ENCODE data around the gene TMC7.

TMC7 gene

DNA sequence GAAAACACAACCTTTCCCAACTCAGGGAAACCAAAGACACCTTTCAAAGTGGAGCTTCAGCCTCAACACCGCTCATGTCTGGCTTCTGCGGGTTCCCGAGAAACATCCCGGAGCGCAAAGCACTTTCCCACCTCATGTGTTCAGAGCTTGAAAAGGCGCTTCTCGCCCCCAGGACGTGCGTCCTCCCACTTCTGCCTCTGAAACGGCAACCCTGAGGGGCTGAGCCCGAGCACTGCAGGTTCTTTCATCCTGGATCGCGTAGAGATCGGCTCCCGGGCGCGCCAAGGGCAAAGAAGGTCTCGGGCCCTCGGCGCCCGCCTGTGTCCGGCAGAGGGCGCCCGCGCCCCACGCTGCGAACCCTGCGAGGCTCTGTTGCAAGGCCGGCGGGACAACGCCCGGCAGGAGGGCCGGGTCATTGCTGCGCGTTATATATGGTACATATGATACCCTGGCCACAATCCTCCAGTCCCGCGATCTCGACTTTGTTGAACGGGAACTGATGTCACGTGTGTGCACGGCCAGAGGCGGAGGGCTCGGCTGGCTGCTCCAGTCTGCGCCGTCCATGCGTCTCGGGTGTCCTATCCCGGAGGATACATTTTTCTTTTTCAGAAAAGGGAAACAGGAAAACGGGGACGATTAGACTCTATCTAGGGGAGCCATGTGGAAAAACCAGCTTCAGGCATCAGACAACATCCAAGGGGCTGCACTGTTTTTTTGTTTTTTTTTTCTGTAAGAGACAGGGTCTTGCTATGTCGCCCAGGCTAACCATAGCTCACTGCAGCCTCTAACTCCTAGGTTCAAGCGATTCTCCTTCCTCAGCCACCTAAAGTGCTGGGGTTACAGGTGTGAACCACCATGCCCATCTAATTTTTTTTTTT is 102.8 kb downstream of the TMC7 start:
- Histone ChIP-seq H3K9me3 (ENCODE audit: low read depth, low read length) (no peaks in the 10 kb centered on the region), H3K27ac (no peak overlapping the region), H3K36me3 (ENCODE audit: insufficient read depth, low read length) (peaks cover 2% of the 10 kb centered on the region), H3K4me3 (peak overlapping the region; percentile 60), H3K9ac (ENCODE audit: insufficient read length) (no peak overlapping the region)
- TF ChIP-seq POLR2AphosphoS5 (IDR thresholded peaks at IDR 0.05; ENCODE audit: borderline replicate concordance, low read depth, low read length) = no peak
- no peak for DNase-seq (ENCODE audit: low read depth, low spot score)

DNA sequence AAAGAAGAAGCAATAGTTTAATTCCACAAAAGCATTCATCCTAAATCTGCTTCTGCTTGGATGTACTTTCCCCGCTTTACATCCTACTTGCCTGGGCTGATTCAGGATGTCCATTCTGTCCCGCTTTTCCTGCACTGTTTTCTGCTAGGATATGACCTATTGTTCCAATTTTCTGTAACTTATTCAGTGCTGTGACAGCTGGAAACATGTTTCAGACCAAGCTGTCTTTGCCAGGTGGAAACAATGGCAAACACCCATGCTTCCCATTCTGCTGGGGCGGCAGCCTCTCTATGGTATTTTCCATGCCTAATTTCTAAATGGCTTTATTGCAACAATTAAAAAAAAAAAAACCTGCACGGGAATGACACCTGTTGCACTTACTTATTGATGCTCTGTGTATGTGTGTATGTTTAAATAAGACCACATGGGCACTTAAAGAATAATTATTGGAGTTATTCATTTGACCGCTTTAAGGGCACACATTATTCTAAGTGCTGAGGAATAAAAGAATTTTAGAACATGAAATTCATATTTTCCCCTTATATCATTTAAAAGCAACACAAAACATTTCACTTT is 104.7 kb downstream of the TMC7 start:
- Histone ChIP-seq H3K27ac (no peak overlapping the region), H3K9me3 (ENCODE audit: low read depth, low read length) (no peaks in the 10 kb centered on the region), H3K4me3 (no peak overlapping the region), H3K36me3 (ENCODE audit: insufficient read depth, low read length) (no peaks in the 10 kb centered on the region), H3K9ac (ENCODE audit: insufficient read length) (no peak overlapping the region)
- TF ChIP-seq EZH2 (IDR thresholded peaks at IDR 0.05) = no peak
- no peak for TF ChIP-seq FOXP2 (optimal IDR thresholded peaks at IDR 0.05; ENCODE audit: control extremely low read depth, extremely low read length, insufficient read depth)
- no peak for TF ChIP-seq POLR2AphosphoS5 (IDR thresholded peaks at IDR 0.05; ENCODE audit: borderline replicate concordance, low read depth, low read length)
- DNase-seq (ENCODE audit: low read depth, low spot score) = no peak

DNA sequence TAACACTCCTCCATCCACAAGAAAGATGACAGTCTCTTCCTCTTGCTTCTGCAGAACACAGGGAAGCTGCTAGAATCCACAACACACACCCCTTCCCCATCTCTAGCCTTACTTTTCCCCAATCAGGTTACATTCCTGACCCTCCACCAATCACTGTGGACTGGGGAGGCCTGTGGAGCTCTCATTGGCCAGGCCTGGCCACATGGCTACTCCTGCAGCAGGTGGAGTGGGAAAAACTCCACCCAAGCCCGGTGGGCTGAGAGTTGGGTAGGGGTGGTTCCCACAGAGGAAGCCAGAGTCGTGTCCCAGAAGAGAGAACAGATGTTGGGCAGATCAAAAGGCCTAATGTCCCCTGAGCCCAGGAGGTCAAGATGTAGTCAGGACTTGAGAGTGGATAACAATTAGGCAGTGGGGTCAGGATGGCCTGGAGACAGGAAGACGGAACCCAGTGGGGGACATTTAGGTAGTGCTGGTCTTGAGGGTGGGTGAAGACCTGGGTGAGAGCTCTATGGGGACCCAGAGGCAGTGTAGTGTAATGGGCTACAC is 105.7 kb downstream of the TMC7 start:
- Histone ChIP-seq H3K4me3 (no peak overlapping the region), H3K9me3 (ENCODE audit: low read depth, low read length) (no peaks in the 10 kb centered on the region), H3K27ac (no peak overlapping the region), H3K9ac (ENCODE audit: insufficient read length) (no peak overlapping the region), H3K36me3 (ENCODE audit: insufficient read depth, low read length) (no peaks in the 10 kb centered on the region)
- no peak for DNase-seq (ENCODE audit: low read depth, low spot score)
- TF ChIP-seq FOXP2 (optimal IDR thresholded peaks at IDR 0.05; ENCODE audit: control extremely low read depth, extremely low read length, insufficient read depth) (no peak), EZH2 (IDR thresholded peaks at IDR 0.05) (no peak), POLR2AphosphoS5 (IDR thresholded peaks at IDR 0.05; ENCODE audit: borderline replicate concordance, low read depth, low read length) (no peak)

DNA sequence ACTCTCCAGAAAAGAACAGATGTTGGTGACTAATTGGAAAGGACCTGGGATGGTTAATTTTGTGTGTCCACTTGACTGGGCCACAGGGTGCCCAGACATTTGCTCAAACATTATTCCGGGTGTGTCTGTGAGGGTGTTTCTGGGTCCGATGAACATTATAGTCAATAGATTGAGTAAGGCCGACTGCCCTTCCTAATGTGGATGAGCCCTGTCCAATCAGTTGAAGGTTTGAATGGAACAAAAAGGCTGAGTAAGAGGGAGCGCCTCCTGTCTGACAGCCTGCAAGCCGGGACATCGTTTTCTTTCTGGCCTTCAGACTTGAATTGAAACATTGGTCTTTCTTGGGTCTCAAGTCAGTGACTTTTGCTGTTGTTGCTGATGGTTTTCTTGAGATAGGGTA is 107.2 kb downstream of the TMC7 start:
- no peak overlapping the region for H3K4me3 ChIP-seq
- no peaks in the 10 kb centered on the region for H3K9me3 ChIP-seq (ENCODE audit: low read depth, low read length)
- no peaks in the 10 kb centered on the region for H3K36me3 ChIP-seq (ENCODE audit: insufficient read depth, low read length)
- H3K27ac ChIP-seq = no peak overlapping the region
- H3K9ac ChIP-seq (ENCODE audit: insufficient read length) = no peak overlapping the region
- no peak for DNase-seq (ENCODE audit: low read depth, low spot score)
- TF ChIP-seq POLR2AphosphoS5 (IDR thresholded peaks at IDR 0.05; ENCODE audit: borderline replicate concordance, low read depth, low read length) = no peak
- TF ChIP-seq EZH2 (IDR thresholded peaks at IDR 0.05) = no peak
- no peak for TF ChIP-seq FOXP2 (optimal IDR thresholded peaks at IDR 0.05; ENCODE audit: control extremely low read depth, extremely low read length, insufficient read depth)

DNA sequence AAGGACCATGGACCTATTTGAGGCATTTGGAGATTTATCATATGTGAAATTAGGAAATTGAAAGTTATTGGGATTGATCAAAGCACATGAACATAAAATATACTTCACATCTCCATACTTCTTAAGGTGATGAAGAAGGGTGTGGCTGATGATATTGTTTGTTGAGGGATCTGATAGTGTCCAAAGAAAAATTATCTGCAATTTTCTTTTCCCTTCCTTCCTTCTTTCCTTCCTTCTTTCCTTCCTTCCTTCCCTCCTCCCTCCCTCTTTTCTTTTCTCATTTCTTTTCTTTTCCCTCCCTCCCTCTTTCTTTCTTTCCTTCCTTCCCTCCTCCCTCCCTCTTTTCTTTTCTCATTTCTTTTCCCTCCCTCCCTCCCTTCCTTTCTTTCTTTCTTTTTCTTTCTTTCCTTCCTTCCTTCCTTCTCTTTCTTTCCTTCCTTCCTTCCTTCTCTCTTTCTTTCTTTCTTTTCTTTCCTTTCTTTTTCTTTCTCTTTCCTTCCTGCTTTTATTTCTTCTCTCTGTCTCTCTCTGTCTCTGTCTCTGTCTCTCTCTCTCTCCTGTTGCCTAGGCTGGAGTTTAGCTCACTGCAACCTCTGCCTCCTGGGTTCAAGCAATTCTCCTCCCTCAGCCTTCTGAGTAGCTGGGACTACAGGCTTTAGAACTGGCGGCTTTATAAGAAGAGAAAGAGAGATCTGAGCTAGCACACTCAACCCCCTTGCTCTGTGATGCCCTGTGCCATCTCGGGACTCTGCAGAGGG is 109.1 kb downstream of the TMC7 start:
- no peak overlapping the region for H3K27ac ChIP-seq

DNA sequence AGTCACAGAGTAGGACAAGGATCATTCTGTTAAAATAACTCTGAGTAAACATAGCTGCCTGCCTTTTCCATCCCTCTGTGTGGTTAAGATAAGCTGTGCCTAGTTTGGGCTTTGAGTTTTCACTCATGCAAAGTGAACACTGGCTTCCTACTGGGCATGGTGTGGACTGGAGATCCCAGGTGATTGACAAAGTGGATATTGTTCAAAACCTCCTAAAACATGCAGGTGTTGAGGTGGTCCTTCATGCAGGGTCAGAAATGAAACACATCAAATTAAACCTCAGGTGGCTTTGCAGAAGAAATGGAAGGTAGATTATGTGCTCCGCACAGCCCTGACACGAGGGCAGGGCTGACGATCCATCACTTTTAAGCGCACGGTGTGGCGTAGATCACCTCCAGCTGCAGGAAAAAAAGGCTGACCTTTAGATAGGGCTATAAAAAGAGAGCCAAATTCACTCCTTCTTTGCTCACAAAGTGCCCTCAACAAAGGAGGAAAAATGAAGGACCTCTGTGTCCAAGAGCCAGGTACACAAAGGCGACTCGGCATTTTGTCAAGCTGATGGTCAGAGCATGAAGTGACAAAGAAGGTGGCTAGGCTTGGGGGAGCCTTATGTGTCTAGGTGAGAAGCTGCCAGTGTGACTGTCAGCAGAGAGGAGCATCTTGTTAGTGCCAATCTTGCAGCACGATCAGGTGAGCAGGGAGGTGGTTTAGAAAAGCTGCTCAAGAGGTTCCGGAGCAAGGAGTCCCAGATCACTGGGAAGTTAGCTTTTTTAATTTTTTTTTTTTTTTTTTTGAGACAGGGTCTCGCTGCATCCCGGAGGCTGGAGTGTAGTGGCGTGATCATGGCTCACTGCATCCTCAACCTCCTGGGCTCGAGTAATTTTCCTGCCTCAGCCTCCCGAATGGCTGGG is 110.2 kb downstream of the TMC7 start:
- Histone ChIP-seq H3K27ac (no peak overlapping the region), H3K9ac (ENCODE audit: insufficient read length) (no peak overlapping the region), H3K4me3 (no peak overlapping the region), H3K9me3 (ENCODE audit: low read depth, low read length) (no peaks in the 10 kb centered on the region), H3K36me3 (ENCODE audit: insufficient read depth, low read length) (no peaks in the 10 kb centered on the region)
- TF ChIP-seq POLR2AphosphoS5 (IDR thresholded peaks at IDR 0.05; ENCODE audit: borderline replicate concordance, low read depth, low read length) (no peak), FOXP2 (optimal IDR thresholded peaks at IDR 0.05; ENCODE audit: control extremely low read depth, extremely low read length, insufficient read depth) (no peak), EZH2 (IDR thresholded peaks at IDR 0.05) (no peak)
- no peak for DNase-seq (ENCODE audit: low read depth, low spot score)

More for the DNA sequence above, 109.1 kb downstream of the TMC7 start:
- Histone ChIP-seq H3K9ac (ENCODE audit: insufficient read length) (no peak overlapping the region), H3K36me3 (ENCODE audit: insufficient read depth, low read length) (no peaks in the 10 kb centered on the region), H3K4me3 (no peak overlapping the region), H3K9me3 (ENCODE audit: low read depth, low read length) (no peaks in the 10 kb centered on the region)
- DNase-seq (ENCODE audit: low read depth, low spot score) = no peak
- TF ChIP-seq POLR2AphosphoS5 (IDR thresholded peaks at IDR 0.05; ENCODE audit: borderline replicate concordance, low read depth, low read length) (no peak), EZH2 (IDR thresholded peaks at IDR 0.05) (no peak), FOXP2 (optimal IDR thresholded peaks at IDR 0.05; ENCODE audit: control extremely low read depth, extremely low read length, insufficient read depth) (no peak)

DNA sequence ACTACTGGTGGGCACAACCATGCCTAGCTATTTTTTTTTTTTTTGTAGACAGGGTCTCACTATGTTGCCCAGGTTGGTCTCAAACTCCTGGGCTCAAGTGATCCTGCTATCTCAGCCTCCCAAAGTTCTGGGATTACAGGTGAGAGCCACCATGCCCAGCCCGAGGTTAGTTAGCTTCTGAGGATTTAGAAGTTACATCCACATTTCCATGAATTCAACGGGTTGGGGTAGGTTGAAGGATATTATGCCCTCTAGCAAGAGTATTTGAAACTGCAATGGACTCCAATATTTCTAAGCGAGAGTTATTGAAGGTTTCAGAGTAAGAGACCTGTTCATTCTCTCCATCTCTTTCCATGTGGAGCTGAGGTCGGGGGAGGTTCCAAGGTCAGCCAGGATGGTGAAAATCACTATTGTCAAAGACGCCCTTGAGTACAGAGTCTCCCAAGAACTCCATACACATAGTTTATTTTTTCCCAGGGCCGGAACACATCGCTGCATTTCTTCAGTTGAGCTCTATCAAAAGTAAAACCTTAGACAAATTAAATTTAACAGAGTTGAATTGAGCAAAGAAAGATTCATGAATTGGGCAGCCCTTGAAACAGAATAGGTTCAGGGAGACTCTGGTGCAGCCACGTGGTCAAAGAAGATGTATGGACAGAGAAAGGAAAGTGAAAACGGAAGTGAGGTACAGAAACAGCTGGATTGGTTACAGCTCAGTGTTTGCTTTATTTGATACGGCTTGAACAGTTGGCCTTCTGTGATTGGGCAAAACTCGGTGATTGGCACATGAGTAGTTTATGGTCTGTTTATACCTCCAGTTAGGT is 111.0 kb downstream of the TMC7 start:
- no peaks in the 10 kb centered on the region for H3K36me3 ChIP-seq (ENCODE audit: insufficient read depth, low read length)
- no peak overlapping the region for H3K9ac ChIP-seq (ENCODE audit: insufficient read length)
- TF ChIP-seq FOXP2 (optimal IDR thresholded peaks at IDR 0.05; ENCODE audit: control extremely low read depth, extremely low read length, insufficient read depth) (no peak), EZH2 (IDR thresholded peaks at IDR 0.05) (no peak), POLR2AphosphoS5 (IDR thresholded peaks at IDR 0.05; ENCODE audit: borderline replicate concordance, low read depth, low read length) (no peak)
- DNase-seq (ENCODE audit: low read depth, low spot score) = no peak
- H3K9me3 ChIP-seq (ENCODE audit: low read depth, low read length) = no peaks in the 10 kb centered on the region
- no peak overlapping the region for H3K27ac ChIP-seq
- H3K4me3 ChIP-seq = no peak overlapping the region

All from SK-N-MC (cell line).